Measurements from ENCODE around the gene SYNGR2.
"Not testable (repeated sequence)": the region's sequence is repeated elsewhere in the genome, so short reads cannot be mapped to it uniquely, and the experiment has no call there.

Gene SYNGR2

GRCh38 chr17:78170692-78171590 is 2.6 kb downstream of the SYNGR2 start:
- DNase-seq (ENCODE audit: low read depth in 1 of 2, low spot score in 1 of 2), result no peak

- DNase-seq (ENCODE audit: low read depth in 1 of 2, low spot score in 1 of 2), result not testable (repeated sequence)
Measured at GRCh38 chr17:78171591-78172248, 3.3 kb downstream of the SYNGR2 start.

GRCh38 chr17:78172249-78173051 is 4.1 kb downstream of the SYNGR2 start:
- no peak for DNase-seq (ENCODE audit: low read depth in 1 of 2, low spot score in 1 of 2)

GRCh38 chr17:78173097-78173715 is 4.8 kb downstream of the SYNGR2 start:
- DNase-seq (ENCODE audit: low read depth in 1 of 2, low spot score in 1 of 2), result no peak

GRCh38 chr17:78174346-78174869 is 6.0 kb downstream of the SYNGR2 start:
- no peak for DNase-seq (ENCODE audit: low read depth in 1 of 2, low spot score in 1 of 2)

- no peak for DNase-seq (ENCODE audit: low read depth in 1 of 2, low spot score in 1 of 2)
Measured at GRCh38 chr17:78174870-78175642, 6.7 kb downstream of the SYNGR2 start.

GRCh38 chr17:78175643-78175981 is 7.2 kb downstream of the SYNGR2 start:
- DNase-seq (ENCODE audit: low read depth in 1 of 2, low spot score in 1 of 2), result no peak

GRCh38 chr17:78176548-78177025 is 8.2 kb downstream of the SYNGR2 start:
- peak; percentile 61 to 72 for DNase-seq (ENCODE audit: low read depth in 1 of 2, low spot score in 1 of 2)

- no peak for DNase-seq (ENCODE audit: low read depth in 1 of 2, low spot score in 1 of 2)
Measured at GRCh38 chr17:78179372-78179771, 11.0 kb downstream of the SYNGR2 start.

- DNase-seq (ENCODE audit: low read depth in 1 of 2, low spot score in 1 of 2), result no peak
Measured at GRCh38 chr17:78180083-78180482, 11.7 kb downstream of the SYNGR2 start.

- no peak for DNase-seq (ENCODE audit: low read depth in 1 of 2, low spot score in 1 of 2)
Measured at GRCh38 chr17:78180508-78180907, 12.1 kb downstream of the SYNGR2 start.

GRCh38 chr17:78182504-78182903 is 14.1 kb downstream of the SYNGR2 start:
- no peak for DNase-seq (ENCODE audit: low read depth in 1 of 2, low spot score in 1 of 2)

- DNase-seq (ENCODE audit: low read depth in 1 of 2, low spot score in 1 of 2), result no peak
Measured at GRCh38 chr17:78183916-78184315, 15.5 kb downstream of the SYNGR2 start.

GRCh38 chr17:78184351-78184750 is 16.0 kb downstream of the SYNGR2 start:
- no peak for DNase-seq (ENCODE audit: low read depth in 1 of 2, low spot score in 1 of 2)

GRCh38 chr17:78184868-78185267 is 16.5 kb downstream of the SYNGR2 start:
- DNase-seq (ENCODE audit: low read depth in 1 of 2, low spot score in 1 of 2), result no peak

GRCh38 chr17:78185981-78186691 is 17.8 kb downstream of the SYNGR2 start:
- DNase-seq (ENCODE audit: low read depth in 1 of 2, low spot score in 1 of 2), result no peak

GRCh38 chr17:78186692-78187595 is 18.6 kb downstream of the SYNGR2 start, which contains the start of the genes AFMID and TK1:
TSS of gene AFMID (plus strand) at chr17:78187362. CDS start at chr17:78187371, 9 bp downstream.
TSS of gene TK1 (minus strand) at chr17:78187052. CDS start at chr17:78186994, 58 bp downstream.
- peak; percentile 62 to 67 for DNase-seq (ENCODE audit: low read depth in 1 of 2, low spot score in 1 of 2)

- DNase-seq (ENCODE audit: low read depth in 1 of 2, low spot score in 1 of 2), result no peak
Measured at GRCh38 chr17:78196716-78197115, 28.3 kb downstream of the SYNGR2 start.

All from stimulated activated CD4-positive, alpha-beta T cell treated with anti-CD3 and anti-CD28 coated beads, Interleukin-15, amount 100 ng/mL, for 1 hour (primary cell).